CD4-positive, alpha-beta T cell treated with Interleukin-12 subunit alpha and Interleukin-12 subunit beta, for 1 hour (primary cell): Measurements from ENCODE around the gene ETFB.
A peak's percentile ranks its signal among the peaks of the same experiment; 100 is the strongest.

Experiments used
- DNase-seq: peaks from one replicate; pipeline ENCODE4 v3.0.0-alpha.2; 2020

The ETFB gene

DNA sequence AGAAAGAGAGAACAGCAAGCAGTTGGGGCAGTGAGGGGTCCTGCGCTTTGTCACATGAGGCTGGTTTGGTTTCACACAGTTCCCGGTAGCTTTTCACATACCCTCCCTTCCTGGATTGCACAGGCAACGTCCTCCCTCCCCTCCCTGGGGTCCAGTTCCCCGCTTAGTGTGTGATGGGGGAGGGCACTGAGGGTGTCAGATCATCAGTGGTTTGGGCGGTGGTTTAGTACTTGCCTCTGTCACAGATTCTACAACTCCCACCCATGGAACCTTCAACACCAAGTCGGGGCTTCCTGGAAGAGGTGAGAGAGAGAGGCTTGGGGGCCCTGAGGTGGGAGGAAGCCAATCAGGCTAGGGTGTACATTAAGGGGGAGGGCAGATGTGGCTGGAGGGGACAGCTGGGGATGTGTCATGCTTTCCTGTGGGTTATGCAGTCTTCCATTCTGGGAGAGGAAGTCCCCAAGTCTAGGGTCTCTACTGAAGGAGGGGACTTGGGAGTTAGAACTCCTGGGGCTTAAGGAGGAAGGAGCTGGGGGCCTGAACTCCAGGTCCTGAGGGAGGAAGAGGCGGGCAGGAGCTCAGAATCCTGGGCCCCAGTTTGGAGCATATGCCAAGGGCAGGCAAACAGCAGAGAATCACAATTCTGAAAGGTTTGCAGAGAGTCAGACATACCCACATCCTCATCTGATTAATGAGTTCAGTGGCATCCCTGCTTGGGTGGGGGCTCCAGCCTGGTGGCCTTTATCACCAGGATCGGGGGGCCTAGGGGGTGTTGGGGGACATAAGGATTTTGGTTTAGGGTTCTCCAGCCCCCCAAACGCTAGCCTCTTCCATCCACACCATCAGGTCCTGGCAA lies 6.7 kb upstream of the ETFB start, which contains the start of gene NKG7:
NKG7 (minus strand) TSS at position 6 of the 856 bp plus-strand sequence. CDS start 119 bp downstream, outside the sequence.
- DNase-seq: peak; percentile 83

DNA sequence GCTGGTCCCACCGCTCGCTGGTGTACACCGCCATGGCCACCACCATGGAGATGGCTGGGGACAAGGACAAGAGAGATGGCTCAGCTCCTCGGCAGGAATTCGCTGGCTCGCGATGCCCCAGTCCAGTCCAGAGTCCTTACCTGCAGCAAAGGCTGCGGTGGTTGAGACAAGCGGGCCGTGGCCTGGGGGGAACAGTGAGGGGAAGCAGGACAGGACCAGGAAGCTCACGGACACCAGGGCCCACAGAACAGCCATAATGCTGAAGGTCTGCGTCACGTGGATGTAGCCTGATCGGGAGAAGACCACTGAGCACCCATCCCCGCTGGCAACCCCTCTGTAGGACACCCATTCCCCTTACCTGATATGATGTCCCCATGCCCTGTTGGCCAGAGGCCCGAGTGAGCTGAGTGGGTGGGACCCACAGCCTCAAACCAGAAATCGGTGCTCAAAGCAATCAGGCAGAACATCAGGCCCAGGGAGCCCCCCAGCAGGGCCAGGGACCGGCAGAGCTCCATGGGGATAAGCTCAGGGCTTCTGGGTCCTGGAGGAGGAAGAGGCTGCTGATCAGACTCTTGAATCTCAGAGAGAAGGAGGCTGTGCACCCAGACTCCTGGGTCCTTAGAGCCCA lies 5.9 kb upstream of the ETFB start:
- no peak for DNase-seq

DNA sequence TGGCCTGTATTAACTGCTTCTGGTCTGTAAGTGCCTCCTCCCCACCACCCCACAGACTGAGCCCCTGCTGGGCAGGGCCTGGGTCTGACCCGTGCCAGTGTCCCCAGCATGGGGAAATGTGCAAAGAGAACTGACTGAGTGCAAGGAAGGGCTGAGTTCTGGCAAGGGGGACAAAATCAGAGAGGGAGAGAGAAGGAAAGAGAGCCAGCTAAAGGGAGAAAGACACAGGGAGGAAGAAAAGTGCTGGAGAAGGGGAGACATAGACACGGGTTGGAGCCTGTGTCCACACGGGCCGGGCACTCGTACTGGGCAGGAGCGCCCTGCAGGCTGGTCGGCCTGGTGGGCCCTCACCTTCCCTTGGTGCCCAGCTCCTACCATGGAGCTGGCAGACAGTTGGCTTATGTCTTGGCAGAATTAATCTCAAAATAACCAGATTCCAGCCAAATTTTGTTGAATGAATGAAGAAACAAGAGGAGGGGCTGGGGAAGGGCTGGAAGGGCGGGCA lies 5.0 kb upstream of the ETFB start:
- DNase-seq: no peak

DNA sequence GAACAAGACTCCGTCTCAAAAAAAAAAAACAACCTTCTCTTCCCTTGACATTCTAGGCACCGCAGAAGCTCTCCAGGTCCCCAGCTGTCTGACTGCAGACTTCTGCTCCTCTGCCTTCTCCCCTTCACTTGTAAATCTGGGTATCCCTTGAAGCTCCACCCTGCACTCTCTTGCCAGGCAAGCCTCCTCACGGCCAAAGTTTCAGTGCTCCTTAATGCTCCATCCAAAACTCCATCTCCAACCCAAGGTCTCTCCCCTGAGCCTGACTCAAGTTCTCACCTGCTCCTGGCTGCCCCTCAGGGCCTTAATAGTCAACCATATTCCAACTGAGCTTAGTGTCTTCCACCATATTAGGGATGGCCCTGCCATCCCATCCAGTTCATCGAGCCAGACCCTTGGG lies 4.0 kb upstream of the ETFB start:
- no peak for DNase-seq

DNA sequence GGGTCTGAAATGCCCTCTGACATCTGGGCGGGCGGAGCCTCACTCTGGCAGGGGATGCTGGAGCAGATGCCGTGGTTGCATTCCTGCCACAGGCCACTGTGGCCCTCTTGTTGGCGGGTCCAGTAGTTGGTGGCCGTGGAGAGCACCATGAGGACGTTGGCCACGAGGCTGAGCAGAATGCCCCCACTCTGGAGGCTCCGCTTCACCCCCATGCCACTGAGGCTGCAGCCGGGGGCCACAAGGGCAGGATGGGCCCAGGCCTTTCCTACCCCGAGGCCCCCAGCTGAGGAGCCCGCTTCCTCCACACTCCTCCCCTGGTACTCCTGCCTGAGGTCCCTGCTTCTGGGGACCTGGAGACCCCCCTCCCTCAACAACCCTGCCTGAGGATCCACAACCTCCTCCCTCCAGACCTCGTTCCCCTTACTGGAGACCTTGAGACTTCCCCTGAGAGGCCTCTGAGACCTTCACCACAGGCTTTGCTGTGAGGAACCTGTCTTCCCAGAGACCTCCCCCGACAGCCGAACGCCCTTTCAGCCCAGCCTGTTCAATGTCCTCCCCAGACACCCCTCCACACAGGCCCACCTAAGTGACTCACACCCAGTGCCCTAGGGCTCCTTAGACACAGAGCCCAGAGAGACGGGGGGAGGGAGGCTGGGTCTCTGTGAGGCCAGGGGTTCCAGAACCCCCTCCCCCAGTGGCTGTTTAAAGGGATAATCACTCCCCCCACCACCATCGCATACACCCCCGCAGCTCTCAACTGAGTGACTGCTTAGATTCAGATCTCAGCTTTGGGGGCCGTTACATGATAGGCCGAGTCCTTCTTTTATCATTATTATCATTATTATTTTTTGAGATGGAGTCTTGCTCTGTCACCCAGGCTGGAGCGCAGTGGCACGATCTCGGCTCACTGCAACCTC lies 2.4 kb upstream of the ETFB start, which contains the start of gene CLDND2:
CLDND2 (minus strand) TSS at position 638 of the 917 bp plus-strand sequence; CDS start at position 212, 426 bp downstream.
- DNase-seq: peak; percentile 29

DNA sequence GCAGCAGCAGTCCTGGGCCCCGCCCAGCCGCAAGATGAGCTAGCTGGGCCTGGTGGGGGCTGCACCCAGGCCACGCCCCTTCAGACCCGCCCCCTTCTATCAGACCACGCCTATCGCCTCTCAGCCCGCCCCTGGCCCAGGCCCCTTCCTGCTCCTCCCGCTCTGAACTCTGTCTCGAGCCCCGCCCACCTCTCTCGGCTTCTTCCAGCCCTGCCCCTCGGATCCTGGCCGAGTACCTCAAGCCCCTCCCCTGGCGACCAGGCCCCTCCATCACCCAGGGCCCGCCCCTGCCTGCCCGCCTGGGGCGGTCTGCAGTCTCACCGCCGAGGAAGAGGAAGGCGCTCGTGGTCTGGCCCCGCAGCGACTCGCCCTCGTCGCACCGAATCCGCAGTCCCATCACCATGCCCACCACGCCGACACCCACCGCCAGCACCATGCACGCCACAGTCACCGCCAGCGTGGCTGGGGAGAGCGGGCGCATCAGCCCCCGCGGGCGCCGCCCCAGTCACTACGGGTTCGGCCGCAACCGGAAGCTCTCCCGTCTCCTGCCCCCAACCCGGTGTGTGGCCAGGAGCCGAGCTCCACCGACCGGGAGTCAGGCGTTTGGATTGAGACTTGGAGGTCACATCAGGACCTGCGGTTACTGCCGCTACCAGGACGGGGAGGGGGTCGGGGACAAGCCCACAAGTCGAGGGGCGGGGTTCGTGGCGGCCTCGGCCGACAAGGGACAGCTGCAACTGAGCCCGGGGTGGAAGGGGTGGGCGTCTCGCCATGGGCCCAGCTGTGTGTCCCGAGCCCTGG lies 1.6 kb upstream of the ETFB start:
- DNase-seq: peak; percentile 97

DNA sequence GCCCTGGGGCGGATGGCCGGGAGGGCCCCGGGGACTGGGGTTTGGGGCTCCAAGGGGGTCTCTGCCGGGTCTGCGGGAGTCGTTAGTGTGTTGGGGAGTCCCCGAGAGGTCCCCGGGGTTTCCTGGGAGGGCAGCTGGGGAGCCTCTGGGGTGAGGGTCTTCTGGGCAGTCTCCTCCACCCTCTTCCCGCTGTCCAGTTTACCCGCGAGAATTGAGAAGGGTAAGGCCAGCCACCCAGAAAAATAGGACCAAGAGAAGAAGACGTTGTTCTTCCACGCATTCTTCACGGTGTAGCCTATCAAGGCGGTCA lies 1.0 kb upstream of the ETFB start:
- DNase-seq: no peak

DNA sequence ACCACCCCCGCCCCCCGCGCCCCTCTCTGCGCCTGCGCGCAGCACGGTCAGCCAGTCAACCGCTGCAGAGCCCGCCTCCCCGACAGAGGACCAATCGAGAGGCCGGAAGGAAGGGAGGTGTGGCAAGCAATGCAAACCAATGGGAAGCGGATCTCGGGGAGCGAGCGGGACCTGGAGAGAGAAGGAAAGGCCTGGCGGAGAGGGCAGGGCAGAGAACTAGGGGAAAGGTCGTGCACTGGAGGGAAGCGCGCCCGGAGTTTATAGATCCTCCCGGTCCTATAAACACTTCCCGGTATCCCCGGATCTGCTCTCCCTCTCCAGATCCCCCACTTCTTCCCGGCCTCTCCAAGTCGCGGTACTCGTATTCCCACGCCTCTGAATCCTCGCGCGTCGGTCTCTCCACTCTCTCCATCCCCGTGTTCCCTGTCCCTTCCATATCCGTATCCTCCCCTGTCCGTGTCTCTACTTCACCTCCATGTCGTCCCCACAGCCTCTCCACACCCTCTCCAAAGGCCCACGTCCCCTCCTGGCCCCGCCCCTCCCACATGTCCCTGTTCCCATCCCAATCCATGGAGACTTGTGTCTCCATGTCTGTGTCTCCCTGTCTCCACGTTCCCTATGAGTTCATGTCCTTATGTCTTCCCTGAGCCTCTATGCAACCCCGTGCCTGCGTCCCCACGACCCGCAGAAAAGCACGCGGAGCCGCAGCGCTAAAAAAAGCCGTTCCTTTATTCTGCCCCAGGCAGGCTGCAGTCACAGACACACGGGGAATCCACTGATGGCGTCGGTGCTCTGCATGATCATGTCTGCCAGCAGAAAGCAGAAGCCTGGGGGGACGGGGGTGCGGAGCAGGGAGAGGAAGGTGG lies 434 bp upstream of the ETFB start:
- DNase-seq: peak; percentile 94

DNA sequence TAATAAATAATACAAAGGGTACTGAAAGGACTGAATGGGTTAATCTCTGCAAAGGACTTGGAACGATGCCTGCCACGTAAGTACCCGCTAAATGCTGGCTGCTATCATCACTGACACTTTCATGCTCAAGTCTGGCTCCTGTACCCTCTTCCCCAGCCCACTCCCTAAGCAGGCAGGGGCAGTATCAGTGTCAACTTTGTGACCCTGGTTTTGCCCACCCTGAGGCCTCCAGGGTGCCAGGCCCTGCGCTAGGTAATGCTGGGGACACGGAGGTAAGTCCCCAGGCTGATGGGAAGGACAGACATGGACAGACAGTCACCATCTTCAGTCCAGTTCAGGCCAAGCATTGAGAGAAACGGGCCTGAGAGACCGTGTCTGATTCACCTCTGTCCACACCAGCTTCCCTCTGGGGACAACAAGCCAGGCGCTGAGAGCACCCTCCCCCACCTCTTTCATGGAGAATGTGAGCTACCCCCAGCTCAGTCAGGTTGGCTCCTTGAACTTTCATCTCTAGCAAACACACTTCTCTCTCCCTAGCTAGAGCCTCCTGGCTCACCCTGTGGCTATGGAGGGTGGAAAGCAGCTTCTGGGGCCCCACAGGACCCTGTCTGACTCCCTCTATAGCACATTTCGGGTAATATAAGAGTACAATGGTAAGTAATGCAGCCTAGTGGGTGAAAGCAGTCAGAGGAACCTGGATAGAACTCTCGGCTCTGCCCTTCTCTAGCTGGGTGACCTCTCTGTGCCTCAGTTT lies 800 bp downstream of the ETFB start:
- peak; percentile 38 for DNase-seq

DNA sequence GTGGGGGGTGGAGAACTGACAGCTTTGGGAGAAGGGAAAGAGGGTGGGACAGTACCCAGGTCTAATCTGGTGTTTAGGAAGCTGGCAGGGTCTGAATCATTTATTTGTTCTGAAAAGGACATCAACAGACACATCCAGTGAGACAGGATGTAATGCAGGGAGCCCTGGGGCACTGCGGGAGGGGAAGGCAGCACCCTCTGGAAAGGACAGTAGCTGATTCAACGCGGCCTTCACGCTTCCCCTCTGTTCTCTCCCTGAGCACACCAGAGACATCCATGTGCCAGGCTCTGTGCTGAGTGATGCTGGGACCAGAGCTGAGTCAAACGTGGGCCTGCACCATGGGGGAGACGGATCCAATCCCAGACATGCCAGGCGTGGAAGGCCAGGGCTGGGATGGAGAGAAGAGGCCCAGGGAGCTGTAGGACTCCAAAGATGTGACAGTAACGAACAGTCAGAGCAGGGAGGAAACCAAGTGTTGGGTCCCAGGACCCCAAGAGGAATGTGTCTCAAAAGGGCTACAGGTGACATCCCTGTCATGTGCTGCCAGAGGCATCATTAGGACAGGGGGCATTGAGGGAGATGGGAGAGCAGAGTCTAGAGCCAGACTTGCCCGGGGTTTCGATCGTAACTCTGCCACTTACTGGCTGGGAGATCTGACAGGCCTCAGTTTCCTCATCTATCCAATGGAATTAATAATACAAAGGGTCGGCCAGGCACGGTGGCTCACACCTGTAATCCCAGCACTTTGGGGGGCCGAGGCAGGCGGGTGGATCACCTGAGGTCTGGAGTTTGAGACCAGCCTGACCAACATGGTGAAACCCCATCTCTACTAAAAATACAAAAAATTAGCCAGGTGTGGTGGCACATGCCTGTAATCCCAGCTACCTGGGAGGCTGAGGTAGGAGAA lies 1.7 kb downstream of the ETFB start:
- DNase-seq: no peak

DNA sequence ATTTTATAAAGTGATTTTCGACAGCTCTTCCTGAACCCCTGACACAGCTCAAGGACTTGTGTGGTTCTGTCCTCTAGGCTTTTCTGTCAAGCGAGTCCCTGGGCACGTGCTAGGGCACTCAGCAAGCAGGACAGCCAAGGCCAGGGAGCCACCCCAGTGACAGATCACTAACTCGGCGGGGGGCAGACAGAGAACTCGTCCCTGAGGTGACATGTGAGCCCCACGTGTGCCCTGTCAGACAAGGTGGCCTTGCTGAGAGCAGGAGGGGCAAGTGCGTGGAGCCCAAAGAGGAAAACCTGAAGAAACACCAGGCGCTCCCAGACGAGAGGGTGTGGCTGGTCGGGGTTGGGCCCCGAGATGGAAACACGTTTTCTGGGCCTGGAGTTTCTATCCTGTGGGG lies 4.9 kb downstream of the ETFB start:
- DNase-seq: no peak

DNA sequence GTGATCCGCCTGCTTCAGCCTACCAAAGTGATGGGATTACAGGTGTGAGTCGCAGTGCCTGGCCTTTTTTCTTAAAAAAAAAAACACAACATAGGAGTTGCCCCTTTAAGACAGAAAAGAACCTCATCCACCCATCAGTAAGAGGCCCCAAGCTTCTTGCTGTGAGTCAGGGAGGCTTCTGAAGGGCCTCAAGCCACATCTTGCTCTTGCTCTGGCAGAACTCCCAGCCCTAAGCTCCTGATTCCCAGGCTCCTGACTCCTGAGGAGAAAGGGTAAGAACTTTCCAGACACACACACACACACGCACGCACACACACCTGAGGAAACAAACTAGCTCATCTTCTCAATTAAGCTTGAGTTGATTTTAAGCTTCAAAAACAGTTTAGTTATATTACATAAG lies 6.9 kb downstream of the ETFB start:
- no peak for DNase-seq

DNA sequence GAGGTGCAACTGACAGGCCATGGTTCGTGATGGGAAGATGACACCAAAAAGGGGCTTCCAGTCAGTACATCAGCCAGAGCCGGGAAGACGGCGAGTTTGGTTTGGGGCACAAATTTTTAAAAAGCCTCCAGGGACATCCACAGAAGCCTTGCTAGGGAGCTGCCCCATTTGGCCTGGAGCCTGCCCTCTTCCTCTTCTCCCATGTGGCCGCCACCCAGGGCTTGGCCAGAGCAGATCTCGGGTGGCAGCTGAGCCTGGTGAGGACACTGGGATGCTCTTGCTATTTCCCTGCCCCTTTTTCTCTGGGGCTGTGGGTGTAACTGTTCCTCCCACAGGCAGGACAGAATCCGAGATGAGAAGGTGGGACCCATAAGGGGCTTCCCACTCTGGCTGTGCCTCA lies 8.2 kb downstream of the ETFB start:
- no peak for DNase-seq

DNA sequence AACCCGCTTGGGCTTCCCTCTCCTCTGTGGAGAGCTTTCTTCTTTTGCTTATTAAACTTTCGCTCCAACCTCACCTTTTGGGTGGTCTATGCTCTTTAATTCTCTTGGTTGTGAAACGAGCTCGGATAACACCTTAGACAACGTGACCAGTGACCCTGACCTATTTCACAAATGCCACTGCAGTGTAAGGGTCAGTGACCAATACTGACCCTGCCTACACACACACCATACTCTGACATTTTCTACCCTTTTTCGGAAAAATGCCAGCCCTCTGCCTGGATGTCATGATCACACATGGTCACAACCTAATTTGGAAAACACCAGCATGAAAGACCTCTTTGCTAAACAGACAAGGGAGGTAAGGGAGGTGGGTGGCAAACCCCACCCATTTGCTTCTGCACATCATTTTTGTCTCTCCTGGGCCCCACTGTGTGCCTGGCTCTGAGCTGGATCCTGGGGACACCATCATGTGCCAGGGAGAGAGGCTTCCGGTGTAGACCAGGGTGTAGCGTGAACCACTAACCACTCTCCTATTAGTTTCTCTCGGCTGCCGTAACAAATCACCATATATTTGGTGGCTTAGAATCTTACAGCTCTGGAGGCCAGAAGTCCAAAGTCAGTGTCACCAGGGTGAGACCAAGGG lies 9.9 kb downstream of the ETFB start:
- no peak for DNase-seq

DNA sequence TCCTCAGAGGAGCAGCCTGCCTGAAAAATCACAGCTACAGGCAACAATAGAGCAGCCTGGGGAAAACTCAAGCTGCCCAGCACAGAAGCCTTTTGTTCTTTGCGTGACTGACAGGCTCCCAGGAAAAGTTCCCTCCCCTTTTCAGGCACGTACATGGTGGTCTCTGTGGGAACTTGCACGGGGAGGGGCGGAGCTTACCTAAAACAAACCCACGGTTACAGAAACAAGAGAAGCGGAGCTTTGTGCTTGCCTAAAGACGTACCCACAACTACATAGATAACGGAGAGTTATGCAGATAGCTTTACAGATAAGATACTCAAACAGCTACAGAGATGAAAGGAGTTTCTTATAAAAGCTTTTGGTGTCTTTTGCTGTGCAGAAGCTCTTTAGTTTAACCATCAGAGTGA lies 11.4 kb downstream of the ETFB start:
- DNase-seq: peak; percentile 32

DNA sequence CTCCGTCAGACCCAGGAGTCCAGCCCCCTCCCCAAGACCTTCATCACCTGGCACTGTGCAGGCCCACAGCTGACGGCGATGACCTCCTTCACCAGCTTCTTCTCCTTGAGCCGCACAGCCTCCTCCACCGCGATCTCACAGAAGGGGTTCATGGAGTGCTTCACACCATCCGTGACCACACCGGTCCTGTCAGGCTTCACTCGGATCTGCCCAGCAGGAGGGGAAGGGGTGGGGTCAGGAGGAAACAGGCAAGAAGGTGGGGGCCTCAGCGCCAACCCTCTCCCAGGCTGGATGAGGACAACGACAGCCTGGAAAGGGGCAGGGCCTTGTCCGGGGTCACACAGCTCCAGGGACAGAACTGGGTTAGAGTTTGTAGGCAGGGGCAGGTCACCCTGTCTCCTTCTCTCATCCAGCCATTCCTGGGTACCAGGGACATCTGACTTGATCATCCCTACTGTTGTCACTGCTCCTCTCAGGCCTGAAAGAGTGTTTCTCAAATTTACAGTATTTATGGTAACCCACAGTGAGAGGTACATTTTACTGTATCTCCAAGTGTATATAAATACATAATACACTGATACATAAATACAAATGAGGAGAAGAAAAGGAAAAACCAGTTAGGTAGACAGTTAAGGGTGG lies 12.0 kb downstream of the ETFB start:
- no peak for DNase-seq

DNA sequence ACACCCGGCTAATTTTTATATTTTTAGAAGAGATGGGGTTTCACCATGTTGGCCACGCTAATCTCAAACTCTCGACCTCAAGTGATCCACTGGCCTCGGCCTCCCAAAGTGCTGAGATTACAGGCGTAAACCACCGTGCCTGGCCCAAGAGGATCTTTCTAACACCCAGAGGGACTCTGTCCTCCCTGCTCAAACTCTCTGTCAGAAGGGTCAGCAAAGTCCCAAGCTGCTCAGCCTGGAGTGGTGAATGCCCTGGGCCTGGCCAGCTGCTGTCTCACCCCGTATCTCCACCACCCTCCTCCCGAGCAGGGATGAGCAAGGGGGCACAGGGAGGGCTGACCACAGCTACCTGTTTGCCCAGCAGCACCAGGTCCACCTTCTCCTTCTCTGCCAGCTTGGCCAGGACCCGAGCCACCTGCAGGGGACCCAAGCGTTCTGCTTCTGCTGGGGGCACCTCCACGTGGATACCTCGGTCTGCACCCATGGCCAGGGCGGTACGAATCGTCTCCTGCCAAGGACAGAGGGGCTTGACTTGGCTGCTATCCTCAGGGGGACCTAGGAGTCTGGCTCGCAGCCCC lies 13.3 kb downstream of the ETFB start:
- no peak for DNase-seq
